Testis (tissue), 3 donors: ENCODE results near the gene CCDC177. TPM values are rescaled to one million over a fixed set of nuclear protein-coding genes. Genes with fewer than 3 reads are reported as not detected.

Source experiments
- DNase-seq: peaks from one replicate; pipeline ENCODE4 v3.0.0-alpha.2; 2019
- H3K27ac ChIP-seq, 2 donors: fragments of 200-600 bp; sonication (generic); one replicate each; pipeline ENCODE4 v1.5.1; 2019
- H3K27me3 ChIP-seq: fragments of 200-600 bp; sonication (generic); one replicate; pipeline ENCODE4 v1.5.1; 2019
- H3K36me3 ChIP-seq: fragments of 200-600 bp; sonication (generic); one replicate; pipeline ENCODE4 v1.5.1; 2017; ENCODE audit warnings: low read depth; ENCODE audit errors: missing control alignments
- H3K4me1 ChIP-seq: fragments of 200-600 bp; sonication (generic); one replicate; pipeline ENCODE4 v1.5.1; 2019
- H3K4me3 ChIP-seq, 2 donors: fragments of 200-600 bp; sonication (generic); one replicate each; pipeline ENCODE4 v1.5.1; 2017 to 2019
- H3K9me3 ChIP-seq: fragments of 200-600 bp; sonication (generic); one replicate; pipeline ENCODE4 v1.5.1; 2017
- POLR2A ChIP-seq: fragments of 450-650 bp; IDR thresholded peaks from one replicate; pipeline ENCODE4 v1.6.1; 2017; ENCODE audit warnings: antibody characterized with exemption, mild to moderate bottlenecking, moderate library complexity
- WGBS, 2 donors: methylation state at CpG; one replicate each; pipeline ENCODE4 v1.1.5; 2018; 5-methylcytosine and 5-hydroxymethylcytosine counted together
- intact Hi-C: fragments of 100-400 bp; cut with DNase I; formaldehyde crosslinking; loops from one replicate; pipeline ENCODE4 v1.15.1; 2023; ENCODE audit warnings: low total_unique reads
- polyA plus RNA-seq: library from polyadenylated mRNA; stranded (reverse); fragments of 350-450 nt; fragmentation: Illumina TruSeq; extraction: RNeasy Lipid Tissue Mini Kit (QIAGEN cat#74804); gene quantifications from one replicate; pipeline ENCODE4 v1.2.3, GENCODE V29; 2014; ENCODE audit warnings: low read depth, low replicate concordance; ENCODE audit not compliant: insufficient read depth
- total RNA-seq, 2 donors: library from RNA; depleted of rRNA; stranded (reverse); fragments of >200 nt; gene quantifications; one replicate each; pipeline ENCODE4 v1.2.3, GENCODE V29; 2016
- TF ChIP-seq, protein P1 (sequence below), 3 experiments: fragments of 450-650 bp in 2 of 3; fragments of 200-600 bp in 1 of 3; sonication (generic) in 1 of 3; IDR thresholded peaks; one replicate each; pipeline ENCODE4 v1.5.1; 2016 to 2019; ENCODE audit warnings: antibody characterized with exemption in 3 of 3, mild to moderate bottlenecking in 2 of 3, moderate library complexity in 1 of 3

The CCDC177 gene
- total and polyA plus RNA-seq, 3 donors from 2014 or later, result 0.63 to 1.9 (median 1.7) TPM

DNA sequence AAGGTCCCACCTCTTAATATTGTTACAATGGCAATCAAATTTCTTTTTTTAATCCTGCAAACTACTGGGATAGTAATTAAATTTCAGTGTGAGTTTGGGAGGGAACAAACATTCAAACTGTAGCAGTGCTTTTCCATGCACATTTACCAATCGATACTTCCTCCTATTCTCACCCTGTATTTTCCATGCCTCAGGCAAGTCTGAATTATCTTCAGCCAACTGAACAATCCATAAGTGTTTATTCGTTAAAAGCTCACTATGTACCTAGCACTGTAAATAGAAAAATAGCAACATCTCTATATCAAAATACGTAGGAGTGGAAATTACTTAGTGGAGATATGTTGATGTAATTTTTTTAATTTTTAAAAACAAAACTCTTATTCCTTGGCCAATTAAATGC, 43.5 kb downstream of the CCDC177 start:
- Histone ChIP-seq H3K27ac (no peak overlapping the region), H3K9me3 (no peaks in the 10 kb centered on the region), H3K36me3 (no peaks in the 10 kb centered on the region), H3K4me1 (no peaks in the 10 kb centered on the region), H3K27me3 (no peaks in the 10 kb centered on the region), H3K4me3 (no peak overlapping the region)
- intact Hi-C loops, result no loop called here
- 63 to 80% methylated on average over 3 of the region's 3 CpGs for WGBS, 2 donors
- TF ChIP-seq, protein P1, sequence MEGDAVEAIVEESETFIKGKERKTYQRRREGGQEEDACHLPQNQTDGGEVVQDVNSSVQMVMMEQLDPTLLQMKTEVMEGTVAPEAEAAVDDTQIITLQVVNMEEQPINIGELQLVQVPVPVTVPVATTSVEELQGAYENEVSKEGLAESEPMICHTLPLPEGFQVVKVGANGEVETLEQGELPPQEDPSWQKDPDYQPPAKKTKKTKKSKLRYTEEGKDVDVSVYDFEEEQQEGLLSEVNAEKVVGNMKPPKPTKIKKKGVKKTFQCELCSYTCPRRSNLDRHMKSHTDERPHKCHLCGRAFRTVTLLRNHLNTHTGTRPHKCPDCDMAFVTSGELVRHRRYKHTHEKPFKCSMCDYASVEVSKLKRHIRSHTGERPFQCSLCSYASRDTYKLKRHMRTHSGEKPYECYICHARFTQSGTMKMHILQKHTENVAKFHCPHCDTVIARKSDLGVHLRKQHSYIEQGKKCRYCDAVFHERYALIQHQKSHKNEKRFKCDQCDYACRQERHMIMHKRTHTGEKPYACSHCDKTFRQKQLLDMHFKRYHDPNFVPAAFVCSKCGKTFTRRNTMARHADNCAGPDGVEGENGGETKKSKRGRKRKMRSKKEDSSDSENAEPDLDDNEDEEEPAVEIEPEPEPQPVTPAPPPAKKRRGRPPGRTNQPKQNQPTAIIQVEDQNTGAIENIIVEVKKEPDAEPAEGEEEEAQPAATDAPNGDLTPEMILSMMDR (IDR thresholded peaks at IDR 0.05), result no peak
- no peak for TF ChIP-seq POLR2A
- DNase-seq, result no peak

GRCh38 chr14:69530095-69530494, 44.6 kb downstream of the CCDC177 start:
- no peak overlapping the region for H3K27ac ChIP-seq
- no peak overlapping the region for H3K4me3 ChIP-seq
- H3K9me3 ChIP-seq, result no peaks in the 10 kb centered on the region
- intact Hi-C loops, result no loop called here
- WGBS, 2 donors, result 58 to 70% methylated on average over 4 of the region's 4 CpGs
- no peaks in the 10 kb centered on the region for H3K27me3 ChIP-seq
- no peaks in the 10 kb centered on the region for H3K36me3 ChIP-seq
- DNase-seq, result no peak
- H3K4me1 ChIP-seq, result no peaks in the 10 kb centered on the region
- no peak for TF ChIP-seq POLR2A
- TF ChIP-seq, protein P1 (IDR thresholded peaks at IDR 0.05), result no peak

DNA sequence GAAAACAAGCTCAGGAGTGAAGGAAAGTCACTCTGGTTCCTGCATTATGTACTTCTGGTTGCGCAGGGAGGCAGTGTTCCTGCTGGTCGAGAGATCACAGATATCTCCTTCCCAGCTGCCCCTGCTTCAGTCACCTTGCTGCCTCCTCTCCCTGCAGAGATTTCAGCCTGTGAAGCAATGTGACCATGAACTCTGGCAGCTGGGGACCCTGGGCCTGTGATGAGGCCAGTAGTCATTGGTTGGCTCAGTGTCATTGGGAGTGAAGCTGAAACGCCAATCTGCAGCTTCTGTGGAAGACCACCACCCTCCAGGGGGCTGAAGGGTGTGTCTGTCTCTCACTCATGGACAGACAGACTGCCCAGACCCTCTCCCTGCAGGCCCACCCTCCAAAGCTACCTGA, 45.1 kb downstream of the CCDC177 start:
- DNase-seq, result no peak
- Histone ChIP-seq H3K4me3 (no peak overlapping the region), H3K4me1 (no peaks in the 10 kb centered on the region), H3K9me3 (no peaks in the 10 kb centered on the region), H3K36me3 (no peaks in the 10 kb centered on the region), H3K27ac (no peak overlapping the region), H3K27me3 (no peaks in the 10 kb centered on the region)
- intact Hi-C loops, result no loop called here
- TF ChIP-seq POLR2A, result no peak
- TF ChIP-seq, protein P1 (IDR thresholded peaks at IDR 0.05), result no peak
- 77 to 80% methylated on average over 2 to 3 of the region's 3 CpGs for WGBS, 2 donors

DNA sequence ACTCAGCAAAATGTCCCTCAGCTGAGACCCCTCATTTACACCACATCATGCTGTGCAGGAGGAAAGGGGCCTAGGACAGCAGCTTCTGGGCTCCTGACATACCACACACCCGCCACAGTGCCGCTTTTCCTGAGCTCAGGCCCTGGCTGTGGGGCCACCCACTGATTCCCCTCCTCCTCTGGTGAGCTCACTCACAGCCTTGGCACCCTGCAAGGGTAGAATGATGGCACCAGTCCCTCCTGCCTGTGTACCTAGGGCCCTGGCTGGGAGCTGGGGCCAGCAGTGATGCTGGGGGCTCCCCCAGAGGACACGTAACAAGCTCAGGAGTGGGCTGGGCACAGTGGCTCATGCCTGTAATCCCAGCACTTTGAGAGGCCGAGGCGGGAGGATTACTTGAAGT, 45.7 kb downstream of the CCDC177 start:
- Histone ChIP-seq H3K9me3 (no peaks in the 10 kb centered on the region), H3K36me3 (no peaks in the 10 kb centered on the region), H3K4me1 (no peaks in the 10 kb centered on the region), H3K27ac (no peak overlapping the region), H3K27me3 (no peaks in the 10 kb centered on the region), H3K4me3 (no peak overlapping the region)
- intact Hi-C loops, result no loop called here
- DNase-seq, result no peak
- 92 to 96% methylated on average over 5 of the region's 5 CpGs for WGBS, 2 donors
- TF ChIP-seq POLR2A, result no peak
- TF ChIP-seq, protein P1 (IDR thresholded peaks at IDR 0.05), result no peak

DNA sequence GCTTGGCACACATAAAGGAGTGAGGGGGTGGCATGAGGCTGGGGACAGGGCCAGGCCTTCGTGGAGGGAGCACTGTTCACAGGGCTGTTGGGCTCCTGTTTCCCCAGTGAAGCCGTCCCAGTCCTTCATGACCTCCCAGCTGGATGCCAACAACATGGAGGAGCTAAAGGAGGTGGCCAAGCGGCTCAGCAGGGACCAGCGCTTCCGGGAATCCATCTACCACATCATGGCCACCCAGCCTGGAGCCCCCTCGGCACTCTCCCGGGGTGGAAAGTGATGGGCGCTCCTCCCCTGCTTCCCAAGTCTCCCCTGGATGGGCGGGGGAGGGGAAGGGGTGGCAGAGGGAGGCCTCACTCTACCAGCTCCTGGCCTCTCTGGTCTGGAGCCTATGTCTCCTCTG, 46.5 kb downstream of the CCDC177 start:
- Histone ChIP-seq H3K27ac (no peak overlapping the region), H3K4me3 (no peak overlapping the region), H3K36me3 (no peaks in the 10 kb centered on the region), H3K9me3 (no peaks in the 10 kb centered on the region), H3K27me3 (no peaks in the 10 kb centered on the region), H3K4me1 (no peaks in the 10 kb centered on the region)
- no peak for TF ChIP-seq POLR2A
- TF ChIP-seq, protein P1 (IDR thresholded peaks at IDR 0.05), result no peak
- intact Hi-C loops, result no loop called here
- no peak for DNase-seq
- WGBS, 2 donors, result 97 to 100% methylated on average over 6 to 7 of the region's 9 CpGs
